Activated T-cell treated with anti-CD3 and anti-CD28 coated beads for 4 hours (primary cell): ENCODE results near the gene STRADB.
A peak's percentile ranks its signal among the peaks of the same experiment; 100 is the strongest.
"Not testable (repeated sequence)": the region's sequence is repeated elsewhere in the genome, so short reads cannot be mapped to it uniquely, and the experiment has no call there.

ENCODE experiments used
- DNase-seq: peaks from one replicate; pipeline ENCODE4 v3.0.0-alpha.2; 2020

The STRADB gene

DNA sequence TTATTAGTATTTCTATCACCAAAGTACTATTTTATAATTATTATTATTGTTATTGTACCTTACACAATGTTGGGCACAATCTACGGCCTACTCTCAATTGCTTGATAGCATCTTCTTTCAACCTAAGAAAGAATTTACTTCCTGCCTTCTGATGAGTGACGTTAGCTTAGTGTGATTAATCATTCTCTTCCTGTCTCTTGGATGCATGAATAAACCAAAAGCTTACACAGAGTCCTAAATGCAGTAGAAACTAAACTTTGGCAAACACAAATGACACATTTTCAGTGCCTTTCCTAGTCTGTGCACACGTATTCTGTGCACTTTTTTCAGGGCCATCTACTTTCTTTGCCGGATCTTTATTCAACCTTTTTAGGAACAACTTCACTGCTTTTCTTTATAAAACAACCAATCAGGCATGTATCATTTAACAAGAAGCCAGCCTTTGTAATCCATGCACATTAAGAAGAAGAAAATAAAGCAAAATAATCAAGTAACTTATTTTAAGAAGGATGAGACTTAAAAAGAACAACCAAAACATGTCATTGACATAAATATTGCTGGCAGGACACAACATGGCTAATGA lies 19.4 kb upstream of the STRADB start:
- DNase-seq = no peak

- no peak for DNase-seq
These were observed 18.7 kb upstream of the STRADB start for GRCh38 chr2:201432621-201433393.

DNA sequence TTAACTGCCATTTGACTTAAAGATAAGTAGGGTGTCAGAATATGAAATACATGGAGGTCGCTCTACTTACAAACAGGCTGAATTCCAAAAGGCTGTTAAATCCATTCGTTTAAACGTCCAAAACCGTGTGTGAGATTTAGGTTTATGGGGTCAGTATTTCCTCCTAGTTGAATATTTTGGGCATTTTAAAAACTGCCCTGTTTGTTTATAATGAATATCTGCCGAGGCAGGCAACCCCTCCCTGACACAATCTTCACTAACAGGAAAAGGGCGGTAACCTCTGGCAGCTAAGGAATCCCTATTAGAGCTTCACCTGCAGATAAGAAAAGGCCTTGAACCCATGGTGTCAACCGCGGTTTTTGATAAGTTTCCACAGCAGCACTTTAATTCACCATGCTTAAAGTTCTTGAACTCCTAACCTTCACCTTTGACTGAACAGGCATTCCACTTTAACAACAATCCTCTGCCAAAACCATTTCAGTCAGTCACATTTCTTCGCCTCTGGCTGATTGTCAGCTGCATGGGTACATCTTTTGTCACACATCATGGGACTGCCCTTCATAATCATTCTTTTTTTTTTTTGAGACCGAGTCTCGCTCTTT lies 18.0 kb upstream of the STRADB start:
- DNase-seq = no peak

DNA sequence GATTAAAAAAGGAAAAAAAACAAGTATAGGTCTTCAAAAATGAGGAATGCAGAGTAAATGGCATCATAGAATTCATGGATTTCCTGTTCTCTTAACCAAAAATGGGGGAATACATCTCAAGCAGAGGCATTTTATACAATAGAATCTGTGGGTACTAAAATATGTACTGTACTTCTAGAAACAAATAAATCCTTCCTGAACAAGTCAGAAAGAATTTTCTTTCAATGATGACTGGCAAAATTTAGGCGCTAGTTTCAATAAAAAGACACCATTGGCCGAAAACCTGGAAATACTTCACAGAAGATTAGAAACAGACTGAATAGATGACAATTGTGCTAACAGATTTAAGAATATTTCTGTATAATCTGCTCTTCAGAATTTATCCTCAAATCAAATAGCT lies 15.4 kb upstream of the STRADB start:
- DNase-seq = no peak

GRCh38 chr2:201439336-201439922 lies 12.1 kb upstream of the STRADB start:
- not testable (repeated sequence) for DNase-seq

GRCh38 chr2:201440182-201440581 lies 11.4 kb upstream of the STRADB start:
- DNase-seq = no peak

GRCh38 chr2:201441409-201441808 lies 10.1 kb upstream of the STRADB start:
- DNase-seq = no peak

DNA sequence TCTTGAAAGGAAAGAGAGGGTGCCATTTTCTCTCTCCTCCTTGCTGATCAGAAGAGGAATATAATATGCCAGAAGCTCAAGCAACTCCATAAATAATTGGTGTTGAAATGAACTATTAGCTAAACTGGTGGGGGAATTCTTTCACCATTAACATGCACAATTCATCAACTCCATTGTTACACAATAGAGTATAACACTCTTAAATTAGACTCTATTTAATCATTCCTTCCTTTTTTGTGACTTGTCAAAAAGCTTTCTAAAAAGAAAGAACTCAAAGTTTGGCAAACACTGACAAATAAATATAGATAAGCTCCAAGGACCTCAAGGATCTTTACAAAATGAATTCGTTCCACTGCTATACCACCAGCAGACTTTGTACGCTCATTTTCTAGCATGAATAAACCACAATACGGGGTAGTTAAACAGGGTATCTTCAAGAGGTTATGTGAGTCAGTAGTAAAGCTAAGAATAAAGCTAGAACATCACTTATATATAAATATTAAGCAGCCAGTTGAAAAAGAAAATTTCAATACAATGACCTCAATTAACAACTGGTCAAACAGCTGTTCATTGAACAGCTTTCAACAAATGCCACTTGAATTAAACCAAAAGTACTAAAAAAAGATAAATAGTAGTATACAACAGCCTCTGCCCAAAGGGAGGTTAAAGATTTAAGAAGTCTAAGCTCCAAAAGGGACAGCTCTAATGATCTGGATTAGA lies 6.6 kb upstream of the STRADB start:
- no peak for DNase-seq

DNA sequence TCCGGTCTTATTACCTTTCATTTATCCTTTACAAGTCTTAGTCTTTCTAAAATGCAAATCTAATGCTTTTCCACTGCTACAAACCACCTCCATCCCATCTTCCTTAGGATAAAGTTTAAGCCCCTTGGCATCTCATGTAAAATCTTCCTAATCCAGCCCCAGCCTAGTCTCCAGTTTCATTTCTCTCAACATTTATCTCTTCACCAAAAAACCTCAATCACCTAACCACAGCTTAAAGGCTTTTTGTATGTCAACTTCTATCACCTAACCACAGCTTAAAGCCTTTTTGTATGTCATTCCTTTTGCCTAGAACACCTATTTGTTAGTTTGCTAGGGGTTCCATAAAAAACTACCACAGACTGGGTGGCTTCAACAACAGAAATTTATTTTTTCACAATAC lies 4.5 kb upstream of the STRADB start:
- DNase-seq = no peak

GRCh38 chr2:201448061-201448460 lies 3.5 kb upstream of the STRADB start:
- no peak for DNase-seq

GRCh38 chr2:201448701-201449100 lies 2.8 kb upstream of the STRADB start:
- no peak for DNase-seq

- no peak for DNase-seq
These were observed 617 bp upstream of the STRADB start for GRCh38 chr2:201450954-201451291.

DNA sequence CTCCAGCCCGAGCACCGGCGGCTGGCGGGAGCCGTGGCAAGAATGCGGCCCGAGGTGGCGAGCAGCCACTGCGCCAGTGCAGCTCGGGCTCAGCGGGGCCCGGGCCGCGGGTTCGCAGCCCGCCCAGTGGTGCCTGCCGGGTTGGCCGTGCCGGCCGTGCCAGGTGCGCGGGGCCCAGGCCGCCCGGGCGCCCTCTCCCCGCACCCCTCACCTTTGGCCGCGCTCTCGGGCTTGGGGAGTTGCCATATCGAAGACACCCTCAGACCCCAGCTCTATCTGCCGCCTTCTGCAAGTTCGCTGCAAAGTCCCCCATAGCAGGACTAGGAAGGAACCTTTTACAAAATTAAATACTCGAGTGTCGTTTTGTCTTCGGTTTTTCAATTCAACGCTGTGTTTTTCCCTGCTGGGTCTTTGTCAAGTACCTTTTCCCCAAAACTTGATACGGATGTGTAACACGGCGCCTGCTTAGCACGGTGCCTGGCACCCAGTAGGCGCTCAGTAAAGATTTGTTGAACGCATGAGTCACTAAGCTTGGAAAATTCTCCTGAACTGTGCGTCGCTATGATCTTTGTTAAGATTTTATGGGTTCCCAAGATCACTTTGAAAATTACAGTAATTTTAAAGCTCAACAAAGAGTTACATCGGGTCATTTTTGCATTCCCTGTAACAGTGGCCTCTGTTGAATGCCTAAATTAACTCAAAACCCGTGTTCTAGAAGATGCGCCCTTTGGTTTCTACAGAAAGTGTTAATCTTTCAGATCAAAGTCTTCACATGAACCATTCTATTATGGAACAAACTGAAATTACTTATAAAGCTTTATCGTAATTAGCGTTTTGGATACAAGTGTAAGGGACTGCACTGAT lies 750 bp downstream of the STRADB start:
- peak; percentile 8 for DNase-seq

DNA sequence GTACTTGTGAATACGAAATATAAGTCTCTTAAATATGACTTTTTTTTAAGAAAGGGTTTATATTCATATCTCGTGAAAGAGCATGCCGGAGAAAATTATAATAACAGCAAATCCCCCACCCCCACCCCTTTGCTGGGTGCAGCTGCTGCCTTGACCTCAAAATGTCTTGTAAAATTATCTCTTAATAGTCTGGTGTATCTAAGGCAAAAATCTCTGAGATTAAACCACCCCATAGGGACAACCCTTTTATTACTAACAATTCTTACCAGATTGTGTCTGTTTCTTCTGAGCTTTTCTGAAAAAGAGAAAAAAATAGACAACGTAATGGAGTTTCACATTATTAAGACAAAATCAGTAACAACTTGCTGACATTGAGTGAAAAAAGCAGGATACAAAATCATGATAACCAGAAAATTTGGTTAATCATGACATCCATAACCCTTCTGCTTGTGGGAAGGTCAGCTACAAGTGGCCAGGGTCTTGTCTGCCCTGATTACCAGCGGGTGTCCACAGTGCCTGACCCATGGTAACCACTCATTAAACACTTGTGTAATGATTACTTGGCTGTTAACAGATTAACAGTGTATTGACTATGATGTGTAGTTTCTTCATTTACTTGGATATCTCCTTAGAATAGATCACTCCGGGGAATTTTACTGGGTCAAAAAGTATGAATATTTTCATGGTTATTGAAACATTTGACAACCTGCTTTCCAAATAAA lies 1.5 kb downstream of the STRADB start:
- no peak for DNase-seq

DNA sequence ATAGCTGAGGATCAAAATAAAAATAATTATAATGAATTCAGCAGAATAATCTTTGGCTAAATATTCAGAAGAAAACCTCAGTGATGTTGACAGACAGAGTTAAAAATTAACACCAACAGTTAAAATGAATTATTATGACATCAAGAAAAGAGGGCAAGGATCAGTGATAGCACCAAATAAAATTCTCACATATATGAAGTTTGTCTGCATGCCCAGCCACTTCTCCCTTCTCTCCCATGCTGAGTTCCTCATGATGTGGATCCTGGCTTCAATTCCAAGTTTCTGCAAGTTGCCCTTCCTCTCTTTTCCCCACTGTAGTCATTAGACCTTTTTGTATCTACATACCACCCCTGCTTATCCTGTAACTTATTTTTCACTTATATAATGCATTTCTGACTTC lies 6.8 kb downstream of the STRADB start:
- DNase-seq = no peak

- DNase-seq = no peak
These were observed 9.0 kb downstream of the STRADB start for GRCh38 chr2:201460532-201460931.

GRCh38 chr2:201464547-201464946 lies 13.0 kb downstream of the STRADB start:
- no peak for DNase-seq

DNA sequence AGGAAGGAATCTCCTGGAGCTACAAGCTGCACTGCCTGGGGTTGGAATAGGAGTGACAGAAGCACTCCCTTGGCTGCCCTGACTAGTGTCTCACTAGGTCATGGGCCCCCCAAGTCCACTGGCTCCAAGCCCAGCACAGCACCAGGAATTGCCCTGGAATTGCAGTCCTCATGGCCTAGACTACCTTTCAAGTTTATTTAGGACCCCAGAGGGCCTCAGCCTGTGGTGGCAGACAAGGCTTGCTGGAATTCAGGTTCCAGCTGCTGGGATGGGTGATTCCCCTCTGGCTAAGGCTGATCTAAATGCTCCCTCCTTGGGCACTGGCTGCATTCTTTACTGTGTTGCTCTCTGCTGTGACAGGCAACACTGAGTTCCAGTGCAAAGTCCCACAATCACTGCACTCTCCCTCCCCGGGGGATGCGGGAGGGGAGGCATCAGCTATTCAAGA lies 14.0 kb downstream of the STRADB start:
- DNase-seq = no peak

DNA sequence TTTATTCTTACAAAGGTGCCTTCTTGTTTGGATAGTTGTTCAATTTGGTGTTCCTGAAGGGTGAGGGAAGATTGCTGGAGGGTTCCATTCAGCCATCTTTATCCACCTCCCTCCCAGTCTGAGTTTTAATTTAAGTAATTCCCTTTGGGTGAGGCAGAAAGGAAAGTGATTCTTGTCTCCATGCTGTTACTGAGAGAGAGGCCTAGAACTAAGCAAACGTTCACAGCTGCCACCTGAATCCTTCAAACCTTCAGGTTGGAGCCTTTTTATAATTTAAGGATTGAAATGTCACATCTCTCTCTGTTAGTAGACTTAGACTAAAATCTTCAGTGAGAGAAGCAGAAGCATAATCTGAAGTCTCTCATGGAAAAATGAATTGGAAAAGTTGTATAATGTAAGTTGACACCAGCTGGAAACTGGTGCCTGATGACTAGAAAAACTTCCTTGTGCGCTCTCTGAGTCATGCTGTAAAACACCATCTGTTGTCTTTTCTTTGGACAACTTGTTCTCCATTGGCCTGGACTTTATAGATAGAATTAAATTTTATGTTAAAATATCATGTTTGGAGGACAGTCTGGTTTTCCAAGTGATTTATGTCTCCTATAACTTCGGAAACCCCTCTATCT lies 14.6 kb downstream of the STRADB start:
- DNase-seq = no peak

- no peak for DNase-seq
These were observed 16.1 kb downstream of the STRADB start for GRCh38 chr2:201467666-201468065.
